Midbrain (tissue), 1 donor: Measurements from ENCODE around the gene SLC39A3.

Experiments
- DNase-seq: peaks from one replicate; lab custom pipeline; 2025; lab: John Stamatoyannopoulos, UW

Gene SLC39A3

GRCh38 chr19:2747349-2747748 is 7.5 kb upstream of the SLC39A3 start:
- DNase-seq, result no peak

- DNase-seq, result no peak
Measured at GRCh38 chr19:2744113-2744512, 4.3 kb upstream of the SLC39A3 start.

GRCh38 chr19:2743099-2743498 is 3.3 kb upstream of the SLC39A3 start:
- DNase-seq, result no peak

GRCh38 chr19:2740314-2740656 is 468 bp upstream of the SLC39A3 start:
- DNase-seq, result no peak

- DNase-seq, result no peak
Measured at GRCh38 chr19:2736550-2737190, 3.1 kb downstream of the SLC39A3 start.

- no peak for DNase-seq
Measured at GRCh38 chr19:2735374-2735773, 4.4 kb downstream of the SLC39A3 start.

GRCh38 chr19:2734589-2735288 is 5.1 kb downstream of the SLC39A3 start:
- DNase-seq, result no peak

GRCh38 chr19:2733930-2734588 is 5.8 kb downstream of the SLC39A3 start:
- no peak for DNase-seq

GRCh38 chr19:2732883-2733282 is 6.9 kb downstream of the SLC39A3 start:
- DNase-seq, result no peak

GRCh38 chr19:2732157-2732725 is 7.6 kb downstream of the SLC39A3 start:
- DNase-seq, result no peak

GRCh38 chr19:2731181-2731995 is 8.4 kb downstream of the SLC39A3 start:
- peak; percentile 2 for DNase-seq

- no peak for DNase-seq
Measured at GRCh38 chr19:2729943-2730818, 9.6 kb downstream of the SLC39A3 start.

- no peak for DNase-seq
Measured at GRCh38 chr19:2728783-2729387, 10.9 kb downstream of the SLC39A3 start.

GRCh38 chr19:2727640-2727944 is 12.2 kb downstream of the SLC39A3 start:
- no peak for DNase-seq

GRCh38 chr19:2726904-2727639 is 12.7 kb downstream of the SLC39A3 start:
- DNase-seq, result no peak

- DNase-seq, result no peak
Measured at GRCh38 chr19:2726160-2726855, 13.5 kb downstream of the SLC39A3 start.

- DNase-seq, result no peak
Measured at GRCh38 chr19:2724148-2724557, 15.7 kb downstream of the SLC39A3 start.

- no peak for DNase-seq
Measured at GRCh38 chr19:2723747-2724146, 16.1 kb downstream of the SLC39A3 start.

GRCh38 chr19:2723345-2723715 is 16.5 kb downstream of the SLC39A3 start:
- no peak for DNase-seq
